ENCODE measurements around the gene ENDOU.

DNA sequence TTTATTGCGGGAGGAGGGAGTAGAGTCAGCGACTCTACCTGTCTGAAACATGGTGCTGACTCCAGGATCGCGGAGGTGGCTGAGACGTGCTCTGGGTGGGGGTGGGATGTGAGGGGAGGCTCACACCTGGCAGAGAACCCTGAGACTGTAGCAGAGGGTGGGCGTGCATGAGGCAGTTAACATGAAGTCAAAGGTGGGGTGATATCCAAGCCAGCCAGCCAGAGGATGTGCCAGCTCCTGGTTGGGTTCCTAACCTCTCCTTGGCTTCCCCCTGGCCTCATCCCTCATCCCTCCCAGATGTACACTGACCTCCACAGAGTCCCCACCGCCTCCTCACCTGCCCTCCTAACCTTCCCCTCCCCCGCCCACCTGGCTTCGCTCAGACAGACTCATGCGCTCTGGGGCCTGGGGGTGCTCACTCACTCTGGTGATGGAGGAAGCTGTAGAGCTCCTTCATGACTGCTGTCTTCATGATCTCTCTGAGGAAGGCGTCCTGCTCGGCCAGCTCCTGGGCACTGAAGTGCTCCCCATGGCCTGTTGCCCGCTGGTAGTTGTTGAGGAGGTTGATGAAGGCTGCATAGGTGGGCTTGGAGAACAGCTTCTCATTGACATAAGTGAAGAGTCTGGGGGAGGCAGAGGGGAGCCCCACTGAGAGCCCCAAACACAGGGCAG is 9.3 kb downstream of the ENDOU start:
- TF ChIP-seq YY1 (IDR thresholded peaks at IDR 0.05; ENCODE audit: extremely low read depth, insufficient replicate concordance, low read depth, low read length): no peak
- no peak for TF ChIP-seq POLR2A (IDR thresholded peaks at IDR 0.05; ENCODE audit: borderline replicate concordance, extremely low read depth, insufficient read depth, insufficient read length)
- TF ChIP-seq EZH2phosphoT487 (IDR thresholded peaks at IDR 0.05; ENCODE audit: borderline replicate concordance): no peak
- TF ChIP-seq, protein P1, sequence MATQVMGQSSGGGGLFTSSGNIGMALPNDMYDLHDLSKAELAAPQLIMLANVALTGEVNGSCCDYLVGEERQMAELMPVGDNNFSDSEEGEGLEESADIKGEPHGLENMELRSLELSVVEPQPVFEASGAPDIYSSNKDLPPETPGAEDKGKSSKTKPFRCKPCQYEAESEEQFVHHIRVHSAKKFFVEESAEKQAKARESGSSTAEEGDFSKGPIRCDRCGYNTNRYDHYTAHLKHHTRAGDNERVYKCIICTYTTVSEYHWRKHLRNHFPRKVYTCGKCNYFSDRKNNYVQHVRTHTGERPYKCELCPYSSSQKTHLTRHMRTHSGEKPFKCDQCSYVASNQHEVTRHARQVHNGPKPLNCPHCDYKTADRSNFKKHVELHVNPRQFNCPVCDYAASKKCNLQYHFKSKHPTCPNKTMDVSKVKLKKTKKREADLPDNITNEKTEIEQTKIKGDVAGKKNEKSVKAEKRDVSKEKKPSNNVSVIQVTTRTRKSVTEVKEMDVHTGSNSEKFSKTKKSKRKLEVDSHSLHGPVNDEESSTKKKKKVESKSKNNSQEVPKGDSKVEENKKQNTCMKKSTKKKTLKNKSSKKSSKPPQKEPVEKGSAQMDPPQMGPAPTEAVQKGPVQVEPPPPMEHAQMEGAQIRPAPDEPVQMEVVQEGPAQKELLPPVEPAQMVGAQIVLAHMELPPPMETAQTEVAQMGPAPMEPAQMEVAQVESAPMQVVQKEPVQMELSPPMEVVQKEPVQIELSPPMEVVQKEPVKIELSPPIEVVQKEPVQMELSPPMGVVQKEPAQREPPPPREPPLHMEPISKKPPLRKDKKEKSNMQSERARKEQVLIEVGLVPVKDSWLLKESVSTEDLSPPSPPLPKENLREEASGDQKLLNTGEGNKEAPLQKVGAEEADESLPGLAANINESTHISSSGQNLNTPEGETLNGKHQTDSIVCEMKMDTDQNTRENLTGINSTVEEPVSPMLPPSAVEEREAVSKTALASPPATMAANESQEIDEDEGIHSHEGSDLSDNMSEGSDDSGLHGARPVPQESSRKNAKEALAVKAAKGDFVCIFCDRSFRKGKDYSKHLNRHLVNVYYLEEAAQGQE (IDR thresholded peaks at IDR 0.05; ENCODE audit: low read depth): no peak
- no peak for TF ChIP-seq ZNF274 (IDR thresholded peaks at IDR 0.05; ENCODE audit: low read depth, low read length)
- TF ChIP-seq, protein P2, sequence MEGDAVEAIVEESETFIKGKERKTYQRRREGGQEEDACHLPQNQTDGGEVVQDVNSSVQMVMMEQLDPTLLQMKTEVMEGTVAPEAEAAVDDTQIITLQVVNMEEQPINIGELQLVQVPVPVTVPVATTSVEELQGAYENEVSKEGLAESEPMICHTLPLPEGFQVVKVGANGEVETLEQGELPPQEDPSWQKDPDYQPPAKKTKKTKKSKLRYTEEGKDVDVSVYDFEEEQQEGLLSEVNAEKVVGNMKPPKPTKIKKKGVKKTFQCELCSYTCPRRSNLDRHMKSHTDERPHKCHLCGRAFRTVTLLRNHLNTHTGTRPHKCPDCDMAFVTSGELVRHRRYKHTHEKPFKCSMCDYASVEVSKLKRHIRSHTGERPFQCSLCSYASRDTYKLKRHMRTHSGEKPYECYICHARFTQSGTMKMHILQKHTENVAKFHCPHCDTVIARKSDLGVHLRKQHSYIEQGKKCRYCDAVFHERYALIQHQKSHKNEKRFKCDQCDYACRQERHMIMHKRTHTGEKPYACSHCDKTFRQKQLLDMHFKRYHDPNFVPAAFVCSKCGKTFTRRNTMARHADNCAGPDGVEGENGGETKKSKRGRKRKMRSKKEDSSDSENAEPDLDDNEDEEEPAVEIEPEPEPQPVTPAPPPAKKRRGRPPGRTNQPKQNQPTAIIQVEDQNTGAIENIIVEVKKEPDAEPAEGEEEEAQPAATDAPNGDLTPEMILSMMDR (IDR thresholded peaks at IDR 0.05 in 2 of 3, conservative IDR thresholded peaks at IDR 0.05 in 1 of 3; ENCODE audit: borderline replicate concordance in 1 of 3, insufficient read depth in 1 of 3, low read depth in 2 of 3, low read length in 2 of 3): no peak
- TF ChIP-seq POLR2AphosphoS5 (IDR thresholded peaks at IDR 0.05; ENCODE audit: low read depth, low read length): no peak
- no peak for TF ChIP-seq TCF7L2 (IDR thresholded peaks at IDR 0.05; ENCODE audit: borderline replicate concordance, extremely low read depth, insufficient read depth, insufficient read length)
- TF ChIP-seq, protein P3, sequence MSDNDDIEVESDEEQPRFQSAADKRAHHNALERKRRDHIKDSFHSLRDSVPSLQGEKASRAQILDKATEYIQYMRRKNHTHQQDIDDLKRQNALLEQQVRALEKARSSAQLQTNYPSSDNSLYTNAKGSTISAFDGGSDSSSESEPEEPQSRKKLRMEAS (IDR thresholded peaks at IDR 0.05): no peak
